Loucy (cell line): ENCODE measurements around the gene FGF9.

ENCODE experiments used
- H2AFZ ChIP-seq: fragments of 200-600 bp; sonication (generic); 2 replicates; pipeline ENCODE4 v1.6.0; 2016; ENCODE audit warnings: antibody characterized with exemption, mild to moderate bottlenecking, low read length, moderate library complexity
- H3F3A ChIP-seq: fragments of 200-600 bp; 2 replicates; pipeline ENCODE4 v1.6.0; 2016; ENCODE audit warnings: antibody characterized with exemption, low read depth, mild to moderate bottlenecking
- H3K27me3 ChIP-seq: fragments of 200-600 bp; sonication (generic); 2 replicates; pipeline ENCODE4 v1.6.1; 2014; ENCODE audit warnings: low read length, mild to moderate bottlenecking; ENCODE audit not compliant: insufficient read depth, poor library complexity, severe bottlenecking
- H3K36me3 ChIP-seq: fragments of 200-600 bp; sonication (generic); 2 replicates; pipeline ENCODE4 v1.6.1; 2016; ENCODE audit warnings: low read length; ENCODE audit not compliant: insufficient read depth
- H3K4me1 ChIP-seq: fragments of 200-600 bp; sonication (generic); 2 replicates; pipeline ENCODE4 v1.5.1; 2014; ENCODE audit warnings: low read length, mild to moderate bottlenecking; ENCODE audit not compliant: insufficient read depth, poor library complexity, severe bottlenecking
- H3K4me2 ChIP-seq: fragments of 200-600 bp; sonication (generic); 2 replicates; pipeline ENCODE4 v1.6.0; 2014; ENCODE audit warnings: antibody characterized with exemption, low read length, low read depth, mild to moderate bottlenecking; ENCODE audit not compliant: poor library complexity, severe bottlenecking
- H3K4me3 ChIP-seq: fragments of 200-600 bp; sonication (generic); 2 replicates; pipeline ENCODE4 v1.5.1; 2014; ENCODE audit warnings: low read length, mild to moderate bottlenecking, mixed read lengths; ENCODE audit not compliant: poor library complexity, severe bottlenecking
- H3K79me2 ChIP-seq: fragments of 200-600 bp; sonication (generic); 2 replicates; pipeline ENCODE4 v1.6.1; 2014; ENCODE audit warnings: low read length; ENCODE audit not compliant: insufficient read depth
- H3K9ac ChIP-seq: fragments of 200-600 bp; sonication (generic); 2 replicates; pipeline ENCODE4 v1.6.0; 2014; ENCODE audit warnings: mild to moderate bottlenecking, low read depth, low read length, moderate library complexity; ENCODE audit not compliant: poor library complexity, severe bottlenecking
- H3K9me2 ChIP-seq: fragments of 200-600 bp; sonication (generic); replicated peaks from 2 replicates; pipeline ENCODE4 v1.6.1; 2016; ENCODE audit warnings: low read depth, low read length, mixed read lengths
- H3K9me3 ChIP-seq: fragments of 200-600 bp; sonication (generic); 2 replicates; pipeline ENCODE4 v1.6.1; 2014; ENCODE audit warnings: mild to moderate bottlenecking, antibody characterized with exemption, low read length, low read depth; ENCODE audit not compliant: insufficient read depth
- H4K20me1 ChIP-seq: fragments of 200-600 bp; sonication (generic); 2 replicates; pipeline ENCODE4 v1.6.0; 2014; ENCODE audit warnings: antibody characterized with exemption, low read length, mild to moderate bottlenecking; ENCODE audit not compliant: insufficient read depth, poor library complexity, severe bottlenecking
- CTCF ChIP-seq: fragments of 200-600 bp; sonication (generic); conservative IDR thresholded peaks from 2 replicates; pipeline ENCODE4 v1.5.1; 2014; ENCODE audit warnings: mild to moderate bottlenecking, antibody characterized with exemption, low read length
- EZH2phosphoT487 ChIP-seq: fragments of 200-600 bp; IDR thresholded peaks from 2 replicates; pipeline ENCODE4 v1.6.1; 2018; ENCODE audit warnings: antibody characterized with exemption, mild to moderate bottlenecking, moderate library complexity, borderline replicate concordance

Gene FGF9

GRCh38 chr13:21672287-21672680 is 1.4 kb downstream of the FGF9 start:
- H3K27me3 ChIP-seq, result no peaks in the 10 kb centered on the region
- no peaks in the 10 kb centered on the region for H3K9me2 ChIP-seq
- no peaks in the 10 kb centered on the region for H3K9me3 ChIP-seq
- no peak overlapping the region for H3K9ac ChIP-seq
- no peak overlapping the region for H2AFZ ChIP-seq
- H3F3A ChIP-seq, result no peaks in the 10 kb centered on the region
- H3K36me3 ChIP-seq, result no peaks in the 10 kb centered on the region
- TF ChIP-seq EZH2phosphoT487 (no peak), CTCF (no peak)
- H3K4me3 ChIP-seq, result peak overlapping the region; percentile 79
- no peaks in the 10 kb centered on the region for H4K20me1 ChIP-seq
- H3K4me2 ChIP-seq, result peak overlapping the region; percentile 66
- H3K79me2 ChIP-seq, result peaks cover 8% of the 10 kb centered on the region; the same call in 1 of the 2 replicates
- H3K4me1 ChIP-seq, result peaks cover 16% of the 10 kb centered on the region

- peak overlapping the region; percentile 79 for H2AFZ ChIP-seq
- no peak for TF ChIP-seq CTCF
- no peak for TF ChIP-seq EZH2phosphoT487
- H3K4me2 ChIP-seq, result peak overlapping the region; percentile 66
- H3K9ac ChIP-seq, result peak overlapping the region; percentile 61
- no peaks in the 10 kb centered on the region for H3K9me3 ChIP-seq
- H3K27me3 ChIP-seq, result no peaks in the 10 kb centered on the region
- no peaks in the 10 kb centered on the region for H4K20me1 ChIP-seq
- H3F3A ChIP-seq, result no peaks in the 10 kb centered on the region
- H3K9me2 ChIP-seq, result no peaks in the 10 kb centered on the region
- H3K4me1 ChIP-seq, result peaks cover 16% of the 10 kb centered on the region
- H3K4me3 ChIP-seq, result peak overlapping the region; percentile 79
- H3K36me3 ChIP-seq, result no peaks in the 10 kb centered on the region
- peaks cover 8% of the 10 kb centered on the region; the same call in 1 of the 2 replicates for H3K79me2 ChIP-seq
Measured at GRCh38 chr13:21672796-21673538, 2.1 kb downstream of the FGF9 start.

- H3K36me3 ChIP-seq, result no peaks in the 10 kb centered on the region
- H3K9ac ChIP-seq, result peak overlapping the region; percentile 61
- peak overlapping the region; percentile 79 for H2AFZ ChIP-seq
- peaks cover 8% of the 10 kb centered on the region; the same call in 1 of the 2 replicates for H3K79me2 ChIP-seq
- TF ChIP-seq EZH2phosphoT487, result no peak
- 0 out of 2 replicates have a peak, but pooled peaks have one; percentile 27 for TF ChIP-seq CTCF
- no peaks in the 10 kb centered on the region for H3K9me2 ChIP-seq
- H3K4me1 ChIP-seq, result peaks cover 14% of the 10 kb centered on the region
- H4K20me1 ChIP-seq, result no peaks in the 10 kb centered on the region
- peak overlapping the region; percentile 79 for H3K4me3 ChIP-seq
- no peaks in the 10 kb centered on the region for H3F3A ChIP-seq
- H3K4me2 ChIP-seq, result peak overlapping the region; percentile 66
- H3K27me3 ChIP-seq, result no peaks in the 10 kb centered on the region
- no peaks in the 10 kb centered on the region for H3K9me3 ChIP-seq
Measured at GRCh38 chr13:21673539-21673788, 2.6 kb downstream of the FGF9 start.
